Liver (tissue), 9 donors: ENCODE results near the gene SMIM1. TPM values are rescaled to one million over a fixed set of nuclear protein-coding genes. Genes with fewer than 3 reads are reported as not detected.

Experiments used
- DNase-seq: peaks from one replicate; pipeline ENCODE4 v3.0.0-alpha.2; 2017; ENCODE audit warnings: low spot score
- H3K27ac ChIP-seq, 2 donors: one replicate each; pipeline ENCODE4 v1.7.0; 2013; ENCODE audit warnings: inconsistent platforms in 2 of 2, low read length in 2 of 2, control low read depth in 1 of 2, low read depth in 1 of 2, mild to moderate bottlenecking in 1 of 2
- H3K27me3 ChIP-seq, 4 donors: one replicate each; pipeline versions ENCODE4 v1.6.1 to v1.7.0; 2013; ENCODE audit warnings: low read length in 3 of 4, inconsistent platforms in 1 of 4, mild to moderate bottlenecking in 1 of 4, moderate library complexity in 1 of 4; ENCODE audit not compliant: control insufficient read depth in 4 of 4, insufficient read depth in 4 of 4
- H3K36me3 ChIP-seq, 4 donors: one replicate each; pipeline versions ENCODE4 v1.6.1 to v1.7.0; 2013; ENCODE audit warnings: low read length in 3 of 4, mild to moderate bottlenecking in 3 of 4, low read depth in 1 of 4, moderate library complexity in 1 of 4; ENCODE audit not compliant: control insufficient read depth in 4 of 4, insufficient read depth in 3 of 4
- H3K4me1 ChIP-seq, 4 donors: one replicate each; pipeline versions ENCODE4 v1.6.1 to v1.7.0; 2013; ENCODE audit warnings: low read length in 3 of 4, mild to moderate bottlenecking in 3 of 4, moderate library complexity in 1 of 4; ENCODE audit not compliant: control insufficient read depth in 4 of 4, insufficient read depth in 4 of 4
- H3K4me3 ChIP-seq, 3 donors: one replicate each; pipeline versions ENCODE4 v1.6.1 to v1.7.0; 2013; ENCODE audit warnings: low read length in 3 of 3, control low read depth in 1 of 3, low read depth in 1 of 3, mild to moderate bottlenecking in 1 of 3
- H3K9ac ChIP-seq, 2 donors: one replicate each; pipeline ENCODE4 v1.7.0; 2013; ENCODE audit warnings: low read length in 2 of 2, mild to moderate bottlenecking in 2 of 2, moderate library complexity in 2 of 2, control low read depth in 1 of 2, low read depth in 1 of 2
- H3K9me3 ChIP-seq, 4 donors: one replicate each; pipeline versions ENCODE4 v1.6.1 to v1.7.0; 2013; ENCODE audit warnings: low read length in 3 of 4; ENCODE audit not compliant: control insufficient read depth in 4 of 4
- ATF3 ChIP-seq: IDR thresholded peaks from 2 replicates; pipeline ENCODE4 v1.6.1; 2016; ENCODE audit warnings: antibody characterized with exemption
- CTCF ChIP-seq: fragments of 150-350 bp; IDR thresholded peaks from 2 replicates; pipeline ENCODE4 v1.5.1; 2017; ENCODE audit warnings: improper control_type of control experiment, low read depth, low read length; ENCODE audit not compliant: missing input control
- EGR1 ChIP-seq, 2 donors: IDR thresholded peaks; 2 replicates each; pipeline ENCODE4 v1.6.1; 2016 to 2018; ENCODE audit warnings: antibody characterized with exemption in 2 of 2, low read depth in 2 of 2
- FOXA1 ChIP-seq: IDR thresholded peaks from 2 replicates; pipeline ENCODE4 v1.6.1; 2016; ENCODE audit warnings: antibody characterized with exemption
- FOXA2 ChIP-seq: IDR thresholded peaks from 2 replicates; pipeline ENCODE4 v1.6.1; 2016; ENCODE audit warnings: antibody characterized with exemption
- GABPA ChIP-seq, 2 donors: IDR thresholded peaks in 1 of 2; conservative IDR thresholded peaks in 1 of 2; 2 replicates each; pipeline ENCODE4 v1.6.1; 2016; ENCODE audit warnings: antibody characterized with exemption in 2 of 2, mild to moderate bottlenecking in 1 of 2, moderate library complexity in 1 of 2
- HNF4A ChIP-seq, 2 donors: conservative IDR thresholded peaks; 2 replicates each; pipeline ENCODE4 v1.6.1; 2016; ENCODE audit warnings: antibody characterized with exemption in 2 of 2, mild to moderate bottlenecking in 2 of 2
- HNF4G ChIP-seq: IDR thresholded peaks from 2 replicates; pipeline ENCODE4 v1.6.1; 2016; ENCODE audit warnings: antibody characterized with exemption
- MAX ChIP-seq: IDR thresholded peaks from 2 replicates; pipeline ENCODE4 v1.6.1; 2016; ENCODE audit warnings: antibody characterized with exemption
- NR2F2 ChIP-seq: IDR thresholded peaks from 2 replicates; pipeline ENCODE4 v1.6.1; 2016; ENCODE audit warnings: antibody characterized with exemption
- RAD21 ChIP-seq, 2 donors: IDR thresholded peaks; 2 replicates each; pipeline ENCODE4 v1.6.1; 2016; ENCODE audit warnings: antibody characterized with exemption in 2 of 2, mild to moderate bottlenecking in 2 of 2
- RXRA ChIP-seq, 2 donors: IDR thresholded peaks; 2 replicates each; pipeline ENCODE4 v1.6.1; 2017 to 2018; ENCODE audit warnings: antibody characterized with exemption in 2 of 2, mild to moderate bottlenecking in 1 of 2
- SP1 ChIP-seq: IDR thresholded peaks from 2 replicates; pipeline ENCODE4 v1.6.1; 2018; ENCODE audit warnings: antibody characterized with exemption, mild to moderate bottlenecking
- YY1 ChIP-seq: IDR thresholded peaks from 2 replicates; pipeline ENCODE4 v1.6.1; 2016; ENCODE audit warnings: antibody characterized with exemption, mild to moderate bottlenecking
- WGBS: extraction: QIAGEN DNeasy Blood & Tissue Kit; methylation state at CpG from one replicate; pipeline ENCODE4 v1.1.7; 2013; 5-methylcytosine and 5-hydroxymethylcytosine counted together
- polyA plus RNA-seq, 2 donors: library from polyadenylated mRNA; stranded (reverse) in 1 of 2; unstranded in 1 of 2; fragments of 200-250 nt in 1 of 2; fragments of >200 nt in 1 of 2; fragmentation: Nextera tagmentation in 1 of 2; extraction: Ambion mirVana in 1 of 2; gene quantifications; one replicate each; pipeline versions ENCODE4 v1.2.1 to v1.2.3, GENCODE V29; 2013 to 2015
- total RNA-seq, 2 donors: library from RNA; depleted of rRNA; stranded (reverse); fragments of >200 nt; gene quantifications; one replicate each; pipeline ENCODE4 v1.2.3, GENCODE V29; 2014
- TF ChIP-seq, protein P1 (sequence below): IDR thresholded peaks from 2 replicates; pipeline ENCODE4 v1.6.1; 2016; ENCODE audit warnings: antibody characterized with exemption
- TF ChIP-seq, protein P2 (sequence below): IDR thresholded peaks from 2 replicates; pipeline ENCODE4 v1.6.1; 2016; ENCODE audit warnings: antibody characterized with exemption, mild to moderate bottlenecking
- donor health status: healthy.
- donor health status: healthy.
- donor health status: healthy.
- donor health status: healthy.
- donor health status: healthy.

SMIM1 gene
- total and polyA plus RNA-seq, 4 donors, result 1.8 to 82.9 (median 10.3) TPM

DNA sequence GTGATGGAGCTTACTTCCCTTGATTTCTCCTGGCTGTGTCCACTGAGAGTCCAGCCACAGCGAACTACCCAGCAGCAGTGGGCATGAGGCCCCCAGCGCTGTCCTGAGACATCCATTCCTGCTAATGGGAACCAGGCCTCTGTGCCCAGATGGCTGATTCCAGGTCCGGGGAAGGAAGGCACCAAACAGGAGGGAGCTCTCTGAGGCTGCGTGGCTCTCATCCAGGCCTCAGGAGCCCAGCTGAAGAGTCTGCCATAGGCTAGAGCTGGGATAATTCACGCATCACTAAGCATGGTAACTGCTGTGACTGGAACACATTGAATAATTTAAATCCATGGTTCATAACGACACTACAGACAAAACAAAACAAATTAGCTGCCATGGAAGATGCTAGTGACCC is 48.5 kb downstream of the SMIM1 start:
- H3K4me3 ChIP-seq, result no peak overlapping the region
- H3K36me3 ChIP-seq, result peaks cover 0 to 63% (median 27%) of the 10 kb centered on the region in 4 donors
- TF ChIP-seq RAD21 (IDR thresholded peaks at IDR 0.05), result no peak
- TF ChIP-seq GABPA (IDR thresholded peaks at IDR 0.05 in 1 of 2, conservative IDR thresholded peaks at IDR 0.05 in 1 of 2), result no peak
- TF ChIP-seq SP1, result no peak
- no peak overlapping the region for H3K27ac ChIP-seq
- no peak for DNase-seq
- no peaks in the 10 kb centered on the region for H3K4me1 ChIP-seq
- 92% methylated on average over 6 of the region's 6 CpGs for WGBS
- H3K9me3 ChIP-seq, result no peaks in the 10 kb centered on the region
- H3K27me3 ChIP-seq, result no peaks in the 10 kb centered on the region
- H3K9ac ChIP-seq, result no peak overlapping the region

GRCh38 chr1:3821447-3821846 is 48.9 kb downstream of the SMIM1 start:
- H3K4me1 ChIP-seq, result no peaks in the 10 kb centered on the region
- no peak overlapping the region for H3K27ac ChIP-seq
- H3K9ac ChIP-seq, result no peak overlapping the region
- TF ChIP-seq, protein P1, sequence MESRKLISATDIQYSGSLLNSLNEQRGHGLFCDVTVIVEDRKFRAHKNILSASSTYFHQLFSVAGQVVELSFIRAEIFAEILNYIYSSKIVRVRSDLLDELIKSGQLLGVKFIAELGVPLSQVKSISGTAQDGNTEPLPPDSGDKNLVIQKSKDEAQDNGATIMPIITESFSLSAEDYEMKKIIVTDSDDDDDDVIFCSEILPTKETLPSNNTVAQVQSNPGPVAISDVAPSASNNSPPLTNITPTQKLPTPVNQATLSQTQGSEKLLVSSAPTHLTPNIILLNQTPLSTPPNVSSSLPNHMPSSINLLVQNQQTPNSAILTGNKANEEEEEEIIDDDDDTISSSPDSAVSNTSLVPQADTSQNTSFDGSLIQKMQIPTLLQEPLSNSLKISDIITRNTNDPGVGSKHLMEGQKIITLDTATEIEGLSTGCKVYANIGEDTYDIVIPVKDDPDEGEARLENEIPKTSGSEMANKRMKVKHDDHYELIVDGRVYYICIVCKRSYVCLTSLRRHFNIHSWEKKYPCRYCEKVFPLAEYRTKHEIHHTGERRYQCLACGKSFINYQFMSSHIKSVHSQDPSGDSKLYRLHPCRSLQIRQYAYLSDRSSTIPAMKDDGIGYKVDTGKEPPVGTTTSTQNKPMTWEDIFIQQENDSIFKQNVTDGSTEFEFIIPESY, result no peak
- TF ChIP-seq, protein P2, sequence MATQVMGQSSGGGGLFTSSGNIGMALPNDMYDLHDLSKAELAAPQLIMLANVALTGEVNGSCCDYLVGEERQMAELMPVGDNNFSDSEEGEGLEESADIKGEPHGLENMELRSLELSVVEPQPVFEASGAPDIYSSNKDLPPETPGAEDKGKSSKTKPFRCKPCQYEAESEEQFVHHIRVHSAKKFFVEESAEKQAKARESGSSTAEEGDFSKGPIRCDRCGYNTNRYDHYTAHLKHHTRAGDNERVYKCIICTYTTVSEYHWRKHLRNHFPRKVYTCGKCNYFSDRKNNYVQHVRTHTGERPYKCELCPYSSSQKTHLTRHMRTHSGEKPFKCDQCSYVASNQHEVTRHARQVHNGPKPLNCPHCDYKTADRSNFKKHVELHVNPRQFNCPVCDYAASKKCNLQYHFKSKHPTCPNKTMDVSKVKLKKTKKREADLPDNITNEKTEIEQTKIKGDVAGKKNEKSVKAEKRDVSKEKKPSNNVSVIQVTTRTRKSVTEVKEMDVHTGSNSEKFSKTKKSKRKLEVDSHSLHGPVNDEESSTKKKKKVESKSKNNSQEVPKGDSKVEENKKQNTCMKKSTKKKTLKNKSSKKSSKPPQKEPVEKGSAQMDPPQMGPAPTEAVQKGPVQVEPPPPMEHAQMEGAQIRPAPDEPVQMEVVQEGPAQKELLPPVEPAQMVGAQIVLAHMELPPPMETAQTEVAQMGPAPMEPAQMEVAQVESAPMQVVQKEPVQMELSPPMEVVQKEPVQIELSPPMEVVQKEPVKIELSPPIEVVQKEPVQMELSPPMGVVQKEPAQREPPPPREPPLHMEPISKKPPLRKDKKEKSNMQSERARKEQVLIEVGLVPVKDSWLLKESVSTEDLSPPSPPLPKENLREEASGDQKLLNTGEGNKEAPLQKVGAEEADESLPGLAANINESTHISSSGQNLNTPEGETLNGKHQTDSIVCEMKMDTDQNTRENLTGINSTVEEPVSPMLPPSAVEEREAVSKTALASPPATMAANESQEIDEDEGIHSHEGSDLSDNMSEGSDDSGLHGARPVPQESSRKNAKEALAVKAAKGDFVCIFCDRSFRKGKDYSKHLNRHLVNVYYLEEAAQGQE, result no peak
- TF ChIP-seq CTCF, result no peak
- TF ChIP-seq EGR1 (IDR thresholded peaks at IDR 0.05; ENCODE audit: low read depth in 2 of 2), result no peak
- TF ChIP-seq HNF4A (conservative IDR thresholded peaks at IDR 0.05), result no peak
- TF ChIP-seq NR2F2, result no peak
- no peak for TF ChIP-seq FOXA2
- TF ChIP-seq HNF4G, result no peak
- no peak for TF ChIP-seq YY1
- TF ChIP-seq RXRA (IDR thresholded peaks at IDR 0.05), result no peak
- no peak for TF ChIP-seq RAD21 (IDR thresholded peaks at IDR 0.05)
- no peak for TF ChIP-seq SP1
- TF ChIP-seq FOXA1, result no peak
- TF ChIP-seq MAX, result no peak
- no peak for TF ChIP-seq ATF3
- no peaks in the 10 kb centered on the region for H3K27me3 ChIP-seq
- peaks cover 0 to 63% (median 30%) of the 10 kb centered on the region in 4 donors for H3K36me3 ChIP-seq
- no peaks in the 10 kb centered on the region for H3K9me3 ChIP-seq
- no peak overlapping the region for H3K4me3 ChIP-seq
- 94% methylated on average over 13 of the region's 13 CpGs for WGBS
- no peak for DNase-seq
